HG03025 (cell line): ENCODE data around the gene BATF2.
"Not testable (repeated sequence)": the region's sequence is repeated elsewhere in the genome, so short reads cannot be mapped to it uniquely, and the experiment has no call there.

Experiments used
- ATAC-seq: cut with Tn5 transposase; IDR thresholded peaks from one replicate; pipeline ENCODE4 v1.9.1; 2021; ENCODE audit warnings: mild to moderate bottlenecking, moderate library complexity; ENCODE audit not compliant: unreplicated experiment, low FRiP score

The BATF2 gene

GRCh38 chr11:65013888-65014725 lies 17.3 kb upstream of the BATF2 start, which contains the start of gene ARL2:
TSS of gene ARL2 (plus strand) at chr11:65014160. CDS start at chr11:65014208, 48 bp downstream.
- ATAC-seq = peak; percentile 62

- peak; percentile 58 for ATAC-seq
These were observed 16.5 kb upstream of the BATF2 start for GRCh38 chr11:65013130-65013887.

- no peak for ATAC-seq
These were observed 12.1 kb upstream of the BATF2 start for GRCh38 chr11:65008873-65009272.

DNA sequence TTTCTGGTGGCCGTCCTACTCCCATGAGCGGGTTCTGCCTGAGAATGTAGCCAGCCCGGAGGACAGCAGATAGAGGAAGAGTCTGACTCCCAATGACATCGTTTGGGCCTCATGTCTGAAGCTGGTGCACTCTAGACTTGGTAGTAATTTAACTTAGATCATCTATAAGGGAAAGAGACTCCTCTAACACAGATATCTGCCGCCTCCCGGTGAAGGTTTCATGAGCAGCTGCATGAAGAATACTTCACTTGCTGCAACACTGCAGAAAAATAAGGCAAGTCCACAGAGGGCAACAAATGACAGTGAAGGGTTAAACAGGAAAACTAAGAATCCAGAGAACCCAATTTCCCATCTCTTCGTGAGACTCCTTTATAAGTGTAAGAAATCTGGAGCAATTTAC lies 11.2 kb upstream of the BATF2 start:
- ATAC-seq = no peak

GRCh38 chr11:65003968-65004367 lies 7.2 kb upstream of the BATF2 start:
- not testable (repeated sequence) for ATAC-seq

DNA sequence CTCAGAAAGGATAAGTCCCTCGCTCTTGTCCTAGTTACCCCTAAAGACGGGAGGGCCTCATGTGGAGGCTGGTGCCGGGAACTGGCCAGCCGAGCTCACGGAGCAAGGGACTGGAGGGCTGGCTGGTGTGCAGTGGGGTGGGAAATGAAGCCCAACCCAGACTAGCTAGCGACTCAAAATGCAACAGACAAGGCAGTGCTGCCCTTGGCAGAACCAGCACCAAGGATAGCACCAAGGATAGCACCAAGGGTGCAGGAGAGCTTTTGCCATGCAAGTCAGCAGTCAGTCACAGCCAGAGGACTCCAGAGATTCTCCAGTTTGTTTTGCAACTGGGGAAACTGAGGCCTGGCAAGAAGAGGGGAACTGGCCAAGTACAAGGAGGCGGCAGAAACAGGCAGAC lies 6.5 kb upstream of the BATF2 start:
- ATAC-seq = no peak

DNA sequence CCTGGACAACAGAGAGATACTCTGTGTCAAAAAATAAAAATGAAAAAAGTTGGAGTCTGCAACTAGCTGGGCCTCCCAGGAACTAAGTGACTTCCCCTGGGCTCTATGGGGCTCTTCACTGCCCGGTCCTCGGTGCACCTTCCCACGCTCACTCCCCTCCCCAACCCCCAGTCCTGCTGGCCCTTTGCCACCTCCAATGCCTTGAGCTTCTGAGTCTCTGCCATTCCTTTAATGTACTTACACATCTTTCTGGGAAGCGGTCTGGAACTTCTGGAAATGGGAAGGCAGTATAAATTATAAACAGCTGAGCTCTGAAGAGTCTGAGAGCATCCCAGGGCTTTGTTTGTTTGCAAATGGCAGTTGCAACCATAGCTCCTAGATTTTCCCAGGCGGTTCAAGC lies 5.9 kb upstream of the BATF2 start:
- ATAC-seq = no peak

- ATAC-seq = no peak
These were observed 2.7 kb upstream of the BATF2 start for GRCh38 chr11:64999478-64999877.

- no peak for ATAC-seq
These were observed 2.1 kb upstream of the BATF2 start for GRCh38 chr11:64998690-64999431.

- ATAC-seq = no peak
These were observed 1.4 kb upstream of the BATF2 start for GRCh38 chr11:64998141-64998540.

GRCh38 chr11:64996327-64996709 lies 453 bp downstream of the BATF2 start:
- ATAC-seq = no peak

DNA sequence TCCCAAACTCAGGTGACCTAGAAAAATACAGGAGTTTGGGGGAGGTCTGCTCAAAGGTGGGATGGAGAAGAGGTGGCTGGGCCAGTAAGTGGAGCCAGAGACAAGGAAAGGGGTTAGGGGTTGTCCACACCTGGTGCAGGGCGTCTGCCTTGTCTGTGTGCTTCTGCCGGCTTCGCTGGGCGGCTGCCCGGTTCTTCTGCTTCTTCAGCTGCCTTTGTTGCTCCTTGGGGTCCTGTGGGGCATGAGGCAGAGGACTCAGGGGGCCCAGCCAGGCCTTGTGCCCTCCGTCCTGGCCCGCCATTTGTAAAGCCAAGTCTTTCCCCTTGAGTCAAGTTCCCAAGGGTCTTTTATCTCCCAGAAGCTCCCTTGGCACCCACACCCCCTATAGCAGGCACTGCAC lies 2.5 kb downstream of the BATF2 start:
- no peak for ATAC-seq

DNA sequence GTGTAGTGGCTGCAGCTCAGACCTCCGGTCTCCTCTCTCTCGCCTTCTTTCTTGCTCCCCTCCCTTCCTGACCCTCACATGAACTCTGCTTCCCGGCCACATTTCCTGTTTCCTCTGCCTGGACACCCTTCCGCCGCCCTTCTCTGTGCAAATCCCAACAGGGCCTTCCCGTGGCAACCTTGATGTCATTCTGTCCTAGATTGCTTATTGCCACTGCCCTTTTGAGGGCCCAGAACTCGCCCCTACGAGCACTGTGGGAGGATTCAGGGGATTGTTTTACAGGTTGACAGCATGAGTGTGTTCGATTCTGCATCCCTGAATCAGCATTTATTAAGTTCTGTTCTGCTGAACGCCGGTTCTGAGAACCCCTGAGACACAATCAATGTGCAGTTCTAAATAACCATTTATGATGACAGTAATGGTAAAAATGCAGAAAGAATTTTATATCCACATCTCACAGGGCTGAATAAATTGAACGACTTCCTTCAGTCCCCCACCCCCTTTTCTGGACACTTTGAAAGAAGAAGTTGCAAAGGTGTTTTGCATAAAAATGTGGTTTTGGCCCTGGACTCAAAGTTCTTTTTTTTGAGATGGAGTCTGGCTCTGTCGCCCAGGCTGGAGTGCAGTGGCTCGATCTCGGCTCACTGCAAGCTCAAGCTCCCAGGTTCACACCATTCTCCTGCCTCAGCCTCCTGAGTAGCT lies 6.4 kb downstream of the BATF2 start:
- no peak for ATAC-seq

DNA sequence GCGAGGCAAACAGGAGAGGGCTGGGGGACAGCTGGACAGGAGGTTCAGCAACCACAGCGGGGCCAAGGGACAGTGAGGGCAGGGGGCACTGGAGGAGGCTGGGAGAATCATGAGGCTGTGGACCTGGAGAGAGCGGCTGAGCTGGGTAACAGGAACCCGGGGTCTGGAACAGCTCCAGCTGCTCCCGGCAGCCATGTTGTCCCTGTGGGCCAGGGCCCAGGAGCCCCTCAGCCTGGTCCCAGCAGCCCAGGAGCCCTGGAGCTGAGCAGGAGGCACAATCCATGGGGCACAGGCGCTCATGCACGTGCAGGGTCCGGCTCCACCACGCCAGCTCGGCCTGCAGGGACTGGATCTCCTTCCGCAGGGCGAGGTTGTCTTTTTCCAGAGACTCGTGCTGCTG lies 7.4 kb downstream of the BATF2 start:
- ATAC-seq = no peak

- no peak for ATAC-seq
These were observed 8.5 kb downstream of the BATF2 start for GRCh38 chr11:64987998-64988854.

DNA sequence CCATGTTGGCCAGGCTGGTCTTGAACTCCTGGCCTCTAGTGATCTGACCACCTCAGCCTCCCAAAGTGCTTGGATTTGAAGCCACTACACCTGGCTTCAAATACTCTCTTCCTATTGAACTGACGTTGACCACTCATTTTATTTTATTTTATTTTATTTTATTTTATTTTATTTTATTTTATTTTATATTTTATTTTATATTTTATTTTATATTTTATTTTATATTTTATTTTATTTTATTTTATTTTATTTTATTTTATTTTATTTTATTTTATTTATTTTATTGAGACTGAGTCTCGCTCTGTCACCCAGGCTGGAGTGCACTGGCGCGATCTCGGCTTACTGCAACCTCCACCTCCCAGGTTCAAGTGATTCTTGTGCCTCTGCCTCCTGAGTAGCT lies 13.4 kb downstream of the BATF2 start:
- ATAC-seq = not testable (repeated sequence)

GRCh38 chr11:64976651-64977050 lies 20.1 kb downstream of the BATF2 start:
- ATAC-seq = no peak

GRCh38 chr11:64974124-64974523 lies 22.6 kb downstream of the BATF2 start:
- no peak for ATAC-seq

DNA sequence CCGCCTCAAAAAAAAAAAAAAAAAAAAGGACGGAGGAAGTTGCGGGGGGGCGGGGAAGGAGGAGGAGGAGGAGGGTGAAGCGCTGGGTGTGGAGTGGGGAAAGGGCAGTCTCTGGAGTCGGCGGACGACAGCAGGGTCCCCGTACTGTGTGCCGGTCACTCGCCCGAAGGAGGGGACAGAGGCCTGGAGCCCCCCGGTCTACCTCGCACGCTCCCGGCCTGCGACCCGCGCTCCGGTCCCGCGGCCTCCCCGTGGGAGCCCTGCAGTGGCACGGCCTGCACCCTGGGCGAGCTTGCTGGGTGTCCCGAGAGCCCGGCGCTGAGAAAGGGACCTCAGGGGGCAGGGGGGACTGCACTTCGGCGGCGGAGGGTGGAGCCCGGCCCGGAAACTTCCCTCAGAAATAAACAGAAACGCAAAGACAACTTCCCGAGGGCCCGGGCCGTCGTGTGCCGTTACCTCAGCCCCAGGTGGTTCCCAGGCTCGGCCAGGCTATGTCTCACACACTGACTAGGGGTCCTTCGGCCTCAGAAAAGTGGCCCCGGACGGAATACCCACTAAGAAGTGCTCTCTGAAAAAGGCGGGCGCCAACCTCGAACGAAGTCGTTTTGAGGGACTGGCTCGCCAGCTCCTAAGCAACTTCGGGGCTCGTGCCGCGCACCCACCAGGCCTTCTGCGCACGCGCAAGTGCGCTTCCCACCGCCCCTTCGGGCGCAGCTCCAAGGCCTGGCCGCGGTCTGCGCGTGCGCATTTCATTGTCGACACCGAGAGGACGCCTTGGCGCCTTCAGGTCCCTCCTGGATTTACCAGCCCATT lies 25.1 kb downstream of the BATF2 start, which contains the start of gene MAJIN:
Gene MAJIN, minus strand, starts transcription at position 688 of the 813 bp plus-strand sequence. CDS start 12,703 bp downstream, outside the sequence.
- ATAC-seq = no peak
